ENCODE results near the gene ZBTB7A.

DNA sequence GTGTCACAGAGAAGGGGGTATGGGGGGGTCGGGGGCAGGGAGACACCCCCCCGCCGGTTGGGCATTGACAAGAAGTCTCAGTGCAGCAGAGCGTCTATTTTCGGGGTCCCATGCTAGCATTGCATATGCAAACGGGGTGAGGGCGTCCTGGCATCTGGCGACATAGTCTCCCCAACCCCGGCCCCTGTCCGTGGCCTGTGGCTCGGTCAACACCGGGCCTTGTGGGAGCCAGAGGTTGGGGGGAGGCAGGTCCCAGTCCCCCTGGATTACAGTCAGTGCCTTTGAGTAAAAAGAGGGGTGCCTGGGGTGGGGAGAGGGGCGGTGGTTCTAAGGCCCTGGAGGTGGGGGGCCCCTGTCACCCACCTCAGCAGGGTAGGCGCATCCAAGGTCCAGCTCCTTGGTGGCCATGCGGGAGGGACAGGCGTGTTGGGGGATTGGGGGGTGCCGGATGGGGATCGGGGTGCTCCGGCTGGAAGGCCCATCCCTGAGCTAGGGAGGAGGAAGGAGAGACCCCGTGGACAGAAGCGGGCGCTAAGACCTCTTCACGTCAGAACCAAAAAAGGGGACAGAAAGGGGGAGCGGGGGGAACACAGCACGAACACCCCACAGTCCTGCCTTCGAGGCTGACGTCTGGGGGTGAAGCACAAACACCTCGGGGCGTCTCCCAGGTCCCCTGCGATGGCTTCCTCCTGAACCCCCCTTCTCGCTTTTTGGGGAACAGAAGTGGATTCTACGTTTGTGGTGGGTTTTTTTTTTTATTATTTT lies 20.9 kb downstream of the ZBTB7A start:
- TF ChIP-seq SIN3A (IDR thresholded peaks at IDR 0.05; ENCODE audit: low read depth), result no peak
- TF ChIP-seq, protein P1, sequence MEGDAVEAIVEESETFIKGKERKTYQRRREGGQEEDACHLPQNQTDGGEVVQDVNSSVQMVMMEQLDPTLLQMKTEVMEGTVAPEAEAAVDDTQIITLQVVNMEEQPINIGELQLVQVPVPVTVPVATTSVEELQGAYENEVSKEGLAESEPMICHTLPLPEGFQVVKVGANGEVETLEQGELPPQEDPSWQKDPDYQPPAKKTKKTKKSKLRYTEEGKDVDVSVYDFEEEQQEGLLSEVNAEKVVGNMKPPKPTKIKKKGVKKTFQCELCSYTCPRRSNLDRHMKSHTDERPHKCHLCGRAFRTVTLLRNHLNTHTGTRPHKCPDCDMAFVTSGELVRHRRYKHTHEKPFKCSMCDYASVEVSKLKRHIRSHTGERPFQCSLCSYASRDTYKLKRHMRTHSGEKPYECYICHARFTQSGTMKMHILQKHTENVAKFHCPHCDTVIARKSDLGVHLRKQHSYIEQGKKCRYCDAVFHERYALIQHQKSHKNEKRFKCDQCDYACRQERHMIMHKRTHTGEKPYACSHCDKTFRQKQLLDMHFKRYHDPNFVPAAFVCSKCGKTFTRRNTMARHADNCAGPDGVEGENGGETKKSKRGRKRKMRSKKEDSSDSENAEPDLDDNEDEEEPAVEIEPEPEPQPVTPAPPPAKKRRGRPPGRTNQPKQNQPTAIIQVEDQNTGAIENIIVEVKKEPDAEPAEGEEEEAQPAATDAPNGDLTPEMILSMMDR (IDR thresholded peaks at IDR 0.05 in 2 of 3, conservative IDR thresholded peaks at IDR 0.05 in 1 of 3; ENCODE audit: borderline replicate concordance in 1 of 3, insufficient read depth in 1 of 3, low read depth in 2 of 3, low read length in 2 of 3), result no peak
- TF ChIP-seq POLR2A (IDR thresholded peaks at IDR 0.05; ENCODE audit: borderline replicate concordance, extremely low read depth, insufficient read depth, insufficient read length), result no peak
- no peak for TF ChIP-seq EGR1 (IDR thresholded peaks at IDR 0.05; ENCODE audit: low read depth)
- no peak for TF ChIP-seq EZH2phosphoT487 (IDR thresholded peaks at IDR 0.05; ENCODE audit: borderline replicate concordance)
- no peak for TF ChIP-seq RAD21 (IDR thresholded peaks at IDR 0.05; ENCODE audit: low read depth)
- no peak for TF ChIP-seq ZNF274 (IDR thresholded peaks at IDR 0.05; ENCODE audit: low read depth, low read length)
- no peak for TF ChIP-seq EZH2 (IDR thresholded peaks at IDR 0.05)
- TF ChIP-seq JUND (IDR thresholded peaks at IDR 0.05), result no peak
- no peak for TF ChIP-seq POLR2AphosphoS5 (IDR thresholded peaks at IDR 0.05; ENCODE audit: low read depth, low read length)
- TF ChIP-seq, protein P2, sequence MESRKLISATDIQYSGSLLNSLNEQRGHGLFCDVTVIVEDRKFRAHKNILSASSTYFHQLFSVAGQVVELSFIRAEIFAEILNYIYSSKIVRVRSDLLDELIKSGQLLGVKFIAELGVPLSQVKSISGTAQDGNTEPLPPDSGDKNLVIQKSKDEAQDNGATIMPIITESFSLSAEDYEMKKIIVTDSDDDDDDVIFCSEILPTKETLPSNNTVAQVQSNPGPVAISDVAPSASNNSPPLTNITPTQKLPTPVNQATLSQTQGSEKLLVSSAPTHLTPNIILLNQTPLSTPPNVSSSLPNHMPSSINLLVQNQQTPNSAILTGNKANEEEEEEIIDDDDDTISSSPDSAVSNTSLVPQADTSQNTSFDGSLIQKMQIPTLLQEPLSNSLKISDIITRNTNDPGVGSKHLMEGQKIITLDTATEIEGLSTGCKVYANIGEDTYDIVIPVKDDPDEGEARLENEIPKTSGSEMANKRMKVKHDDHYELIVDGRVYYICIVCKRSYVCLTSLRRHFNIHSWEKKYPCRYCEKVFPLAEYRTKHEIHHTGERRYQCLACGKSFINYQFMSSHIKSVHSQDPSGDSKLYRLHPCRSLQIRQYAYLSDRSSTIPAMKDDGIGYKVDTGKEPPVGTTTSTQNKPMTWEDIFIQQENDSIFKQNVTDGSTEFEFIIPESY (IDR thresholded peaks at IDR 0.05; ENCODE audit: extremely low read depth, insufficient replicate concordance, low read length), result no peak
- no peak for TF ChIP-seq SP1 (IDR thresholded peaks at IDR 0.05; ENCODE audit: low read depth)
